SK-N-SH (cell line): ENCODE data around the gene AKT1.

Experiments
- EP300 ChIP-seq, 2 experiments: IDR thresholded peaks; 2 replicates each; pipeline versions ENCODE4 v1.4.0 to v1.6.1; 2012; ENCODE audit warnings: borderline replicate concordance in 1 of 2, low read depth in 1 of 2, low read length in 1 of 2
- ZBTB33 ChIP-seq: IDR thresholded peaks from 2 replicates; pipeline ENCODE4 v1.4.0; 2012; ENCODE audit warnings: low read depth, borderline replicate concordance

- no peak for TF ChIP-seq ZBTB33
- TF ChIP-seq EP300 (IDR thresholded peaks at IDR 0.05; ENCODE audit: borderline replicate concordance in 1 of 2, low read depth in 1 of 2, low read length in 1 of 2) = no peak
These were observed 56.5 kb downstream of the AKT1 start for GRCh38 chr14:104739026-104739425.
